GM12878 (cell line): Measurements from ENCODE around the gene LCA5. TPM values are rescaled to one million over a fixed set of nuclear protein-coding genes. Genes with fewer than 3 reads are reported as not detected.

Experiments
- ATAC-seq: fragments of 200-7000 bp; cut with Tn5 transposase; 3 replicates; pipeline ENCODE4 v1.9.1; 2020; ENCODE audit warnings: mild to moderate bottlenecking, moderate library complexity
- BruUV-seq: library from RNA; stranded (reverse); fragments of 400-500 nt; replicated peaks from 2 replicates; lab custom pipeline; 2021; lab: Mats Ljungman, UMichigan
- CTCF ChIA-PET: fragments of 300-600 bp; sonication (Branson Sonifier 250); formaldehyde crosslinking; extraction: SDS; loops from one replicate; lab custom pipeline; 2021; ENCODE audit warnings: inconsistent platforms; lab: Yijun Ruan, JAX
- POLR2A ChIA-PET: fragments of 350-600 bp; formaldehyde crosslinking; extraction: SDS; loops from one replicate; lab custom pipeline; 2021; ENCODE audit warnings: inconsistent platforms; lab: Charles Lee
- RAD21 ChIA-PET: fragments of 300-600 bp; sonication (Branson Sonifier 250); formaldehyde crosslinking; loops from one replicate; lab custom pipeline; 2023; ENCODE audit warnings: antibody characterized with exemption; ENCODE audit not compliant: unreplicated experiment; lab: Charles Lee
- SMC1A ChIA-PET: fragments of 300-600 bp; sonication (Branson Sonifier 250); formaldehyde crosslinking; loops from one replicate; lab custom pipeline; 2023; ENCODE audit not compliant: unreplicated experiment, uncharacterized antibody; lab: Charles Lee
- DNase-seq: peaks from one replicate; pipeline ENCODE4 v3.0.0-alpha.2; 2011; ENCODE audit warnings: low read depth, low spot score
- FAIRE-seq: peaks from 3 replicates; lab custom pipeline; 2011; peaks lifted over from hg19 to GRCh38; lab: Jason Lieb, UNC
- H2AFZ ChIP-seq: 2 replicates; pipeline ENCODE4 v1.6.0; 2011; ENCODE audit warnings: low read depth, low read length, control low read depth; ENCODE audit not compliant: control insufficient read depth
- H3K27ac ChIP-seq: 2 replicates; pipeline ENCODE4 v1.5.1; 2011; ENCODE audit warnings: control low read depth; ENCODE audit not compliant: control insufficient read depth, insufficient read depth
- H3K27me3 ChIP-seq, 2 experiments: replicated peaks in 1 of 2; 2 replicates each; pipeline versions ENCODE4 v1.6.0 to v1.6.1; 2011; ENCODE audit warnings: low read length in 1 of 2; ENCODE audit not compliant: control insufficient read depth in 2 of 2, insufficient read depth in 2 of 2
- H3K36me3 ChIP-seq, 2 experiments: 2 replicates each; pipeline ENCODE4 v1.5.1; 2011; ENCODE audit warnings: low read length in 1 of 2; ENCODE audit not compliant: control insufficient read depth in 2 of 2, insufficient read depth in 2 of 2
- H3K4me1 ChIP-seq: 2 replicates; pipeline ENCODE4 v1.6.1; 2011; ENCODE audit warnings: mild to moderate bottlenecking, low read length, moderate library complexity, mixed read lengths; ENCODE audit not compliant: control insufficient read depth, insufficient read depth
- H3K4me2 ChIP-seq: 2 replicates; pipeline ENCODE4 v1.6.0; 2011; ENCODE audit warnings: control low read depth; ENCODE audit not compliant: control insufficient read depth, insufficient read depth
- H3K4me3 ChIP-seq: fragments of 200-600 bp; sonication (generic); 2 replicates; pipeline ENCODE4 v1.5.1; 2016
- H3K79me2 ChIP-seq: 2 replicates; pipeline ENCODE4 v1.6.0; 2011; ENCODE audit warnings: low read length; ENCODE audit not compliant: control insufficient read depth, insufficient read depth
- H3K9ac ChIP-seq: 2 replicates; pipeline ENCODE4 v1.8.0; 2011; ENCODE audit warnings: low read length, control low read depth, mixed read lengths; ENCODE audit not compliant: control insufficient read depth, insufficient read depth
- H3K9me3 ChIP-seq: replicated peaks from 3 replicates; pipeline ENCODE4 v1.5.1; 2011; ENCODE audit warnings: mild to moderate bottlenecking, low read length; ENCODE audit not compliant: control insufficient read depth, insufficient read depth
- H4K20me1 ChIP-seq: 2 replicates; pipeline ENCODE4 v1.6.0; 2011; ENCODE audit not compliant: control insufficient read depth, insufficient read depth
- CREB1 ChIP-seq: IDR thresholded peaks from 2 replicates; pipeline ENCODE4 v1.6.1; 2012; ENCODE audit warnings: low read depth, mild to moderate bottlenecking, inconsistent platforms
- JUND ChIP-seq: IDR thresholded peaks from 2 replicates; pipeline ENCODE4 v1.6.1; 2012; ENCODE audit warnings: low read depth, mild to moderate bottlenecking, low read length, improper control_type of control experiment, moderate library complexity
- MTA3 ChIP-seq: IDR thresholded peaks from 2 replicates; pipeline ENCODE4 v1.6.1; 2012; ENCODE audit warnings: low read length, inconsistent platforms, borderline replicate concordance
- SREBF1 ChIP-seq: IDR thresholded peaks from 2 replicates; pipeline ENCODE4 v1.6.1; 2012; ENCODE audit warnings: mild to moderate bottlenecking, low read length
- in situ Hi-C: fragments of 300-500 bp; cut with MboI; formaldehyde crosslinking; loops from 9 replicates; pipeline ENCODE4 v1.14.3; 2018; ENCODE audit warnings: mixed read lengths
- intact Hi-C: fragments of 100-400 bp; cut with micrococcal nuclease; formaldehyde crosslinking; loops from one replicate; pipeline ENCODE4 v1.14.2; 2022; ENCODE audit not compliant: unreplicated experiment
- polyA plus RNA-seq, 11 experiments: library from polyadenylated mRNA; depleted of rRNA in 4 of 11; unstranded in 6 of 11; stranded (reverse) in 5 of 11; fragments of >200 nt; fragmentation: Nextera tagmentation in 4 of 11; fragmentation: Illumina TruSeq in 1 of 11; extraction: Ambion mirVana in 4 of 11; extraction: Trizol in 1 of 11; gene quantifications; 1 replicate in 1 of 11; 2 replicates in 10 of 11; pipeline versions ENCODE4 v1.2.1 to v1.2.3, GENCODE V29; 2011 to 2016; ENCODE audit warnings: inconsistent platforms in 2 of 11, missing spikeins in 2 of 11, low read depth in 1 of 11
- small RNA-seq: library from RNA; depleted of rRNA; stranded (forward); fragments of <200 nt; gene quantifications from one replicate; pipeline ENCODE3, GENCODE V24; 2014
- total RNA-seq, 4 experiments: library from RNA; depleted of rRNA in 3 of 4; stranded (reverse); fragments of >200 nt in 3 of 4; fragmentation: Illumina TruSeq in 1 of 4; extraction: Trizol in 1 of 4; gene quantifications; 2 replicates each; pipeline versions ENCODE4 v1.2.1 to v1.2.3, GENCODE V29; 2013 to 2021
- TF ChIP-seq, protein P1 (sequence below): fragments of 450-650 bp; IDR thresholded peaks from 2 replicates; pipeline ENCODE4 v1.6.1; 2017; ENCODE audit warnings: mild to moderate bottlenecking, moderate library complexity

Gene LCA5
- total and polyA plus RNA-seq, 10 of the 15 experiments (the other 5 are each of a cell fraction or from before 2014, with no cell fraction given) = 0.13 to 0.45 (median 0.27) TPM

- FAIRE-seq = no peak
- ChIA-PET POLR2A (no interaction called here), CTCF (no interaction called here)
Observed at GRCh38 chr6:79435746-79436145, 101.5 kb downstream of the LCA5 start.

More at GRCh38 chr6:79435746-79436145, 101.5 kb downstream of the LCA5 start:
- no peaks in the 10 kb centered on the region for H4K20me1 ChIP-seq
- H3K79me2 ChIP-seq = no peaks in the 10 kb centered on the region
- no peaks in the 10 kb centered on the region for H3K27me3 ChIP-seq
- no peak overlapping the region for H2AFZ ChIP-seq
- H3K4me2 ChIP-seq = no peak overlapping the region
- intact Hi-C loops = no loop called here
- H3K9me3 ChIP-seq = no peaks in the 10 kb centered on the region
- H3K9ac ChIP-seq = no peak overlapping the region
- no peak overlapping the region for H3K27ac ChIP-seq
- no peak overlapping the region for H3K4me3 ChIP-seq
- no peaks in the 10 kb centered on the region for H3K4me1 ChIP-seq
- TF ChIP-seq, protein P1, sequence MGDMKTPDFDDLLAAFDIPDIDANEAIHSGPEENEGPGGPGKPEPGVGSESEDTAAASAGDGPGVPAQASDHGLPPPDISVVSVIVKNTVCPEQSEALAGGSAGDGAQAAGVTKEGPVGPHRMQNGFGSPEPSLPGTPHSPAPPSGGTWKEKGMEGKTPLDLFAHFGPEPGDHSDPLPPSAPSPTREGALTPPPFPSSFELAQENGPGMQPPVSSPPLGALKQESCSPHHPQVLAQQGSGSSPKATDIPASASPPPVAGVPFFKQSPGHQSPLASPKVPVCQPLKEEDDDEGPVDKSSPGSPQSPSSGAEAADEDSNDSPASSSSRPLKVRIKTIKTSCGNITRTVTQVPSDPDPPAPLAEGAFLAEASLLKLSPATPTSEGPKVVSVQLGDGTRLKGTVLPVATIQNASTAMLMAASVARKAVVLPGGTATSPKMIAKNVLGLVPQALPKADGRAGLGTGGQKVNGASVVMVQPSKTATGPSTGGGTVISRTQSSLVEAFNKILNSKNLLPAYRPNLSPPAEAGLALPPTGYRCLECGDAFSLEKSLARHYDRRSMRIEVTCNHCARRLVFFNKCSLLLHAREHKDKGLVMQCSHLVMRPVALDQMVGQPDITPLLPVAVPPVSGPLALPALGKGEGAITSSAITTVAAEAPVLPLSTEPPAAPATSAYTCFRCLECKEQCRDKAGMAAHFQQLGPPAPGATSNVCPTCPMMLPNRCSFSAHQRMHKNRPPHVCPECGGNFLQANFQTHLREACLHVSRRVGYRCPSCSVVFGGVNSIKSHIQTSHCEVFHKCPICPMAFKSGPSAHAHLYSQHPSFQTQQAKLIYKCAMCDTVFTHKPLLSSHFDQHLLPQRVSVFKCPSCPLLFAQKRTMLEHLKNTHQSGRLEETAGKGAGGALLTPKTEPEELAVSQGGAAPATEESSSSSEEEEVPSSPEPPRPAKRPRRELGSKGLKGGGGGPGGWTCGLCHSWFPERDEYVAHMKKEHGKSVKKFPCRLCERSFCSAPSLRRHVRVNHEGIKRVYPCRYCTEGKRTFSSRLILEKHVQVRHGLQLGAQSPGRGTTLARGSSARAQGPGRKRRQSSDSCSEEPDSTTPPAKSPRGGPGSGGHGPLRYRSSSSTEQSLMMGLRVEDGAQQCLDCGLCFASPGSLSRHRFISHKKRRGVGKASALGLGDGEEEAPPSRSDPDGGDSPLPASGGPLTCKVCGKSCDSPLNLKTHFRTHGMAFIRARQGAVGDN = no peak
- TF ChIP-seq SREBF1 (no peak), JUND (no peak), MTA3 (no peak), CREB1 (no peak)
- TF ChIP-seq, all 136 proteins: peak for 0
- in situ Hi-C loops = no loop called here
- DNase-seq (no peak), ATAC-seq (no peak)
- BruUV-seq = no TSS peak
- SMC1A ChIA-PET = interaction anchor here (1.0 kb wide), 1 partner anchor 60 kb away, joined by 3 read pairs; no protein-coding TSS in a partner anchor
- RAD21 ChIA-PET = no interaction called here
- H3K36me3 ChIP-seq = no peaks in the 10 kb centered on the region

Small RNAs within 50 kb of the gene (small RNA-seq; reads per million reads assigned to genes)
- gene DBIP1 = not detected

Other genes with a start within 250 kb of the LCA5 start
- gene SH3BGRL2, start 93.9 kb upstream of the LCA5 start, total RNA-seq (2014; rRNA removed) = 0.23 and 0.38 TPM in 2 replicates
- 0.14 and 0.18 TPM in 2 replicates for gene SH3BGRL2, start 93.9 kb upstream of the LCA5 start, total RNA-seq (2014; rRNA removed; fragmentation: Illumina TruSeq; extraction: Trizol)
- gene SH3BGRL2, start 93.9 kb upstream of the LCA5 start, total RNA-seq (2021) = 0.33 and 0.35 TPM in 2 replicates
- gene SH3BGRL2, start 93.9 kb upstream of the LCA5 start, polyA plus RNA-seq (2011; rRNA removed) = 0.10 TPM in 2 replicates
- gene SH3BGRL2, start 93.9 kb upstream of the LCA5 start, polyA plus RNA-seq (2014; fragmentation: Illumina TruSeq; extraction: Trizol) = 0.16 and 0.21 TPM in 2 replicates
- under 1 TPM; 0.03 to 0.07 TPM for gene SH3BGRL2, start 93.9 kb upstream of the LCA5 start, polyA plus RNA-seq (2014; fragmentation: Nextera tagmentation; extraction: Ambion mirVana)
- 0.20 TPM in 2 replicates for gene SH3BGRL2, start 93.9 kb upstream of the LCA5 start, polyA plus RNA-seq (2014; rRNA removed)
- under 1 TPM; 0.24 to 0.37 TPM for gene SH3BGRL2, start 93.9 kb upstream of the LCA5 start, polyA plus RNA-seq (2016; fragmentation: Nextera tagmentation; extraction: Ambion mirVana)